AG04449 (cell line): ENCODE measurements around the gene MELK.

Experiments used
- CTCF ChIA-PET: fragments of 350-600 bp; formaldehyde crosslinking; extraction: SDS; loops from one replicate; lab custom pipeline; 2021; ENCODE audit warnings: antibody characterized with exemption; lab: Yijun Ruan, JAX
- POLR2A ChIA-PET: fragments of 400-600, 350-600 bp; formaldehyde crosslinking; extraction: SDS; loops from one replicate; lab custom pipeline; 2020; ENCODE audit warnings: antibody characterized with exemption, inconsistent platforms; lab: Yijun Ruan, JAX
- DNase-seq: peaks from one replicate; pipeline ENCODE4 v3.0.0-alpha.2; 2010; ENCODE audit warnings: low read depth, low spot score
- H3K4me3 ChIP-seq: 2 replicates; pipeline ENCODE4 v1.5.1; 2011; ENCODE audit warnings: low read depth, mild to moderate bottlenecking, control low read depth, low read length
- TF ChIP-seq, protein P1 (sequence below): IDR thresholded peaks from one replicate; pipeline ENCODE4 v1.5.1; 2011; ENCODE audit warnings: mild to moderate bottlenecking, moderate library complexity, low read length, control low read depth, inconsistent platforms; ENCODE audit not compliant: insufficient read depth; ENCODE audit errors: missing control alignments

MELK gene

GRCh38 chr9:36656842-36657241 lies 84.1 kb downstream of the MELK start:
- CTCF ChIA-PET: interaction anchor here (1.0 kb wide), 1 partner anchor 25 kb away, joined by 3 read pairs; no protein-coding TSS in a partner anchor
- DNase-seq: no peak

GRCh38 chr9:36659500-36659899 lies 86.8 kb downstream of the MELK start:
- no peak overlapping the region for H3K4me3 ChIP-seq
- DNase-seq: no peak
- ChIA-PET POLR2A (no interaction called here), CTCF (interaction anchor here (1.2 to 1.4 kb wide), 2 partner anchors 12 to 69 kb away, joined by 3 read pairs; no protein-coding TSS in a partner anchor)
- TF ChIP-seq, protein P1, sequence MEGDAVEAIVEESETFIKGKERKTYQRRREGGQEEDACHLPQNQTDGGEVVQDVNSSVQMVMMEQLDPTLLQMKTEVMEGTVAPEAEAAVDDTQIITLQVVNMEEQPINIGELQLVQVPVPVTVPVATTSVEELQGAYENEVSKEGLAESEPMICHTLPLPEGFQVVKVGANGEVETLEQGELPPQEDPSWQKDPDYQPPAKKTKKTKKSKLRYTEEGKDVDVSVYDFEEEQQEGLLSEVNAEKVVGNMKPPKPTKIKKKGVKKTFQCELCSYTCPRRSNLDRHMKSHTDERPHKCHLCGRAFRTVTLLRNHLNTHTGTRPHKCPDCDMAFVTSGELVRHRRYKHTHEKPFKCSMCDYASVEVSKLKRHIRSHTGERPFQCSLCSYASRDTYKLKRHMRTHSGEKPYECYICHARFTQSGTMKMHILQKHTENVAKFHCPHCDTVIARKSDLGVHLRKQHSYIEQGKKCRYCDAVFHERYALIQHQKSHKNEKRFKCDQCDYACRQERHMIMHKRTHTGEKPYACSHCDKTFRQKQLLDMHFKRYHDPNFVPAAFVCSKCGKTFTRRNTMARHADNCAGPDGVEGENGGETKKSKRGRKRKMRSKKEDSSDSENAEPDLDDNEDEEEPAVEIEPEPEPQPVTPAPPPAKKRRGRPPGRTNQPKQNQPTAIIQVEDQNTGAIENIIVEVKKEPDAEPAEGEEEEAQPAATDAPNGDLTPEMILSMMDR: no peak

More at GRCh38 chr9:36656842-36657241, 84.1 kb downstream of the MELK start:
- no peak overlapping the region for H3K4me3 ChIP-seq
- POLR2A ChIA-PET: no interaction called here
- TF ChIP-seq, protein P1: no peak

DNA sequence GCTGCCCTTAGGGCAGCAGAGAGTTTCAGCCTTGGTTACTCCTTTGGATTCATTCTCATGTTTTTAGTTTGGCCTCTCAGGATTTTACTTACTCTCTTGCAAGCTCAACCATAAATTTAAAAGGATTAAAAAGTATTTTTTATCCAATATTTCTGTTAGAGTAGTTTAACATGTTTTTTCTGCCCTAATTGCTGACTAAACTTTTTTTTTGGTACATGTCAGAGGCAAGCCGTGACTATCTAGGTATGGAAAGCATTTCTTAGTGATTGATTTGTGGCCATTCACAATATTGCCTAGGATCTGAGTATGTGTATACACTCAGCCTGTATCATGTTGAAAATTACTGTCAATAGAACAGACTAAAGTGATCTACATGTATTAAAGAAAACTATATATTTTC lies 92.1 kb downstream of the MELK start:
- CTCF ChIA-PET: no interaction called here
- TF ChIP-seq, protein P1: no peak
- no peak for DNase-seq
- POLR2A ChIA-PET: no interaction called here
- no peak overlapping the region for H3K4me3 ChIP-seq

DNA sequence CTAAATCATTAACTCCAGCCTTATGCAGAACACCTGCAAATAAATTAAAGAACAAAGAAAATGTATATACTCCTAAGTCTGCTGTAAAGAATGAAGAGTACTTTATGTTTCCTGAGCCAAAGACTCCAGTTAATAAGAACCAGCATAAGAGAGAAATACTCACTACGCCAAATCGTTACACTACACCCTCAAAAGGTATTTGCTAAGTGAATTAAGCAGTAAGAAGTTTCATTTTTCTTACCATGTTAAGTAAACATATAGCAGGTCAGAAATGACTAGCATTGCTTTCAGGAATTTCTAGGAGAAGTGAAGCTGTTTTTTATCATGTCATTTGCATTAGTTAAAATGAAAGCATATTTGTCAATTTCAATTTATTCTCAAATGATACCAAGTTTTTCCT lies 92.7 kb downstream of the MELK start:
- ChIA-PET POLR2A (no interaction called here), CTCF (no interaction called here)
- TF ChIP-seq, protein P1: no peak
- DNase-seq: peak; percentile 16
- H3K4me3 ChIP-seq: no peak overlapping the region

- H3K4me3 ChIP-seq: no peak overlapping the region
- ChIA-PET CTCF (no interaction called here), POLR2A (interaction anchor here (0.7 kb wide), 1 partner anchor 17 kb away, joined by 3 read pairs; no protein-coding TSS in a partner anchor)
- no peak for DNase-seq
- TF ChIP-seq, protein P1: no peak
Observed at GRCh38 chr9:36665921-36666431, 93.3 kb downstream of the MELK start.

- ChIA-PET CTCF (interaction anchor here (0.8 to 1.2 kb wide), 3 partner anchors 12 to 57 kb away, joined by 3 read pairs; no protein-coding TSS in a partner anchor), POLR2A (no interaction called here)
Observed at GRCh38 chr9:36671561-36671960, 98.9 kb downstream of the MELK start.

More at GRCh38 chr9:36671561-36671960, 98.9 kb downstream of the MELK start:
- DNase-seq: no peak
- no peak overlapping the region for H3K4me3 ChIP-seq
- TF ChIP-seq, protein P1: no peak
